Smooth muscle cell (in vitro differentiated cells): ENCODE measurements around the gene IFNAR2. TPM values are rescaled to one million over a fixed set of nuclear protein-coding genes. Genes with fewer than 3 reads are reported as not detected.
"Not testable (repeated sequence)": the region's sequence is repeated elsewhere in the genome, so short reads cannot be mapped to it uniquely, and the experiment has no call there.

ENCODE experiments used
- DNase-seq: peaks from one replicate; lab custom pipeline; 2025; ENCODE audit not compliant: unreplicated experiment; lab: John Stamatoyannopoulos, UW
- H2AFZ ChIP-seq: fragments of 200-600 bp; sonication (generic); 2 replicates; pipeline ENCODE4 v1.6.0; 2016; ENCODE audit warnings: antibody characterized with exemption, low read depth, mild to moderate bottlenecking
- H3F3A ChIP-seq: fragments of 200-600 bp; sonication (generic); 2 replicates; pipeline ENCODE4 v1.6.0; 2017; ENCODE audit warnings: antibody characterized with exemption, low read depth
- H3K27ac ChIP-seq: fragments of 200-600 bp; sonication (generic); 2 replicates; pipeline ENCODE4 v1.5.1; 2016; ENCODE audit warnings: low read depth, mild to moderate bottlenecking
- H3K27me3 ChIP-seq: fragments of 200-600 bp; sonication (generic); 2 replicates; pipeline ENCODE4 v1.6.1; 2016; ENCODE audit warnings: low read depth, mild to moderate bottlenecking
- H3K36me3 ChIP-seq: fragments of 200-600 bp; sonication (generic); 2 replicates; pipeline ENCODE4 v1.5.1; 2016; ENCODE audit warnings: low read depth
- H3K4me1 ChIP-seq: fragments of 200-600 bp; sonication (generic); 2 replicates; pipeline ENCODE4 v1.5.1; 2016; ENCODE audit warnings: low read depth
- H3K4me2 ChIP-seq: fragments of 200-600 bp; sonication (generic); 2 replicates; pipeline ENCODE4 v1.6.0; 2016; ENCODE audit warnings: mild to moderate bottlenecking
- H3K4me3 ChIP-seq: fragments of 200-600 bp; sonication (generic); 2 replicates; pipeline ENCODE4 v1.5.1; 2016; ENCODE audit warnings: mild to moderate bottlenecking
- H3K79me2 ChIP-seq: fragments of 200-600 bp; sonication (generic); 2 replicates; pipeline ENCODE4 v1.6.0; 2016; ENCODE audit warnings: low read depth, mild to moderate bottlenecking
- H3K9ac ChIP-seq: fragments of 200-600 bp; sonication (generic); 2 replicates; pipeline ENCODE4 v1.6.0; 2016; ENCODE audit warnings: low read depth
- H3K9me3 ChIP-seq: fragments of 200-600 bp; sonication (generic); replicated peaks from 2 replicates; pipeline ENCODE4 v1.5.1; 2016; ENCODE audit warnings: low read depth
- H4K20me1 ChIP-seq: fragments of 200-600 bp; sonication (generic); 2 replicates; pipeline ENCODE4 v1.6.0; 2016; ENCODE audit warnings: low read depth
- CTCF ChIP-seq: fragments of 200-600 bp; sonication (generic); IDR thresholded peaks from 2 replicates; pipeline ENCODE4 v1.5.1; 2017; ENCODE audit warnings: borderline replicate concordance, mild to moderate bottlenecking, antibody characterized with exemption; ENCODE audit not compliant: insufficient read depth, poor library complexity, severe bottlenecking
- WGBS: methylation state at CpG from one replicate; pipeline ENCODE4 v1.1.7; 2016; ENCODE audit warnings: low lambda C conversion rate; 5-methylcytosine and 5-hydroxymethylcytosine counted together
- polyA plus RNA-seq: library from polyadenylated mRNA; unstranded; fragments of >200 nt; fragmentation: Nextera tagmentation; extraction: Ambion mirVana; gene quantifications from 2 replicates; pipeline ENCODE4 v1.2.1, GENCODE V29; 2016
- total RNA-seq: library from RNA; depleted of rRNA; stranded (reverse); fragments of >200 nt; gene quantifications from 2 replicates; pipeline ENCODE4 v1.2.3, GENCODE V29; 2014

IFNAR2 gene
- total and polyA plus RNA-seq, 2 experiments from 2014 or later: 30.7 to 33.2 TPM

- Histone ChIP-seq H3K4me3 (no peak overlapping the region), H3K79me2 (no peaks in the 10 kb centered on the region), H3K4me2 (no peak overlapping the region), H3K4me1 (no peaks in the 10 kb centered on the region), H3K36me3 (no peaks in the 10 kb centered on the region), H3K27me3 (no peaks in the 10 kb centered on the region), H2AFZ (no peak overlapping the region), H3K9me3 (no peaks in the 10 kb centered on the region), H3F3A (no peaks in the 10 kb centered on the region), H4K20me1 (no peaks in the 10 kb centered on the region), H3K9ac (no peak overlapping the region), H3K27ac (no peak overlapping the region)
- no peak for TF ChIP-seq CTCF
- 97% methylated on average over 3 of the region's 3 CpGs for WGBS
- DNase-seq: no peak
Measured at GRCh38 chr21:33219954-33220353, 9.8 kb upstream of the IFNAR2 start.

GRCh38 chr21:33225376-33225775 lies 4.4 kb upstream of the IFNAR2 start:
- H2AFZ ChIP-seq, H3K9ac ChIP-seq, H3K27ac ChIP-seq, H3K27me3 ChIP-seq, H3F3A ChIP-seq, H3K4me2 ChIP-seq, DNase-seq, H3K4me1 ChIP-seq, H3K4me3 ChIP-seq, H4K20me1 ChIP-seq, H3K9me3 ChIP-seq, H3K36me3 ChIP-seq, H3K79me2 ChIP-seq: not testable (repeated sequence)
- WGBS: 97% methylated on average over 3 of the region's 3 CpGs

GRCh38 chr21:33228455-33228854 lies 1.3 kb upstream of the IFNAR2 start:
- H3F3A ChIP-seq: peaks cover 7% of the 10 kb centered on the region
- no peak for TF ChIP-seq CTCF
- WGBS: 69% methylated on average over 3 of the region's 3 CpGs

DNA sequence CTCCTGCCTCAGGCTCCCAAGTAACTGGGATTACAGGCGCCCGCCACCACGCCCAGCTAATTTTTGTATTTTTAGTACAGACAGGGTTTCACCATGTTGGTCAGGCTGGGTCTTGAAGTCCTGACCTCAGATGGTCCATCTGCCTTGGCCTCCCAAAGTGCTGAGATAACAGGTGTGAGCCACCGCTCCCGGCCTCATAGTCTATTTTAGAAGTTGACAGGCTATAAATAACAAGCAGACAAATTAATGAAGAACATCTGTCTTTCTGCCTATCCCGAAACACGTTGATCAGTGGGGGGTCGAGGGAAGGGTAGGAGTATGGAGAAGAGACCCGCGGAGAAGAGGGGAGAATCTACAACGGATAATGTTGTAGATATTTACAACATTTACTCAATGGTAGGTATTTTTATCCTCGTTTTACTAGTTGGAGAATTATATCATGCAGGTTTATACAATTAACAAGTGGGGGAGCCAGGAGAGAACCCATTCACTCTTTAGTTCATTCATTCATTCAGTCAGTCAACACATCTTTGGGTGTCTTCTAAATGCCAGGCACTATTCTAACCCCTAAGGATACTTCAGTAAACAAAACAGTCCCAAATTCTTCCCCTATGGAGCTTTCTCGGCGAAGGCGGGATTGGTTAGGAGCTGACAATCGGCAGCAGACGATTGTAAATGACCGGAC lies 497 bp upstream of the IFNAR2 start:
- DNase-seq: no peak
- Histone ChIP-seq H3F3A (peaks cover 7% of the 10 kb centered on the region), H3K4me3 (peak overlapping the region; percentile 99), H2AFZ (peak overlapping the region; percentile 85), H3K36me3 (no peaks in the 10 kb centered on the region), H3K79me2 (peaks cover 44% of the 10 kb centered on the region), H3K27ac (no peak overlapping the region), H3K4me2 (peak overlapping the region; percentile 96), H3K9ac (no peak overlapping the region), H4K20me1 (peaks cover 20% of the 10 kb centered on the region), H3K27me3 (no peaks in the 10 kb centered on the region), H3K4me1 (peaks cover 27% of the 10 kb centered on the region), H3K9me3 (no peaks in the 10 kb centered on the region)
- TF ChIP-seq CTCF: no peak
- WGBS: 45% methylated on average over 18 of the region's 18 CpGs

More at GRCh38 chr21:33228455-33228854, 1.3 kb upstream of the IFNAR2 start:
- H3K27ac ChIP-seq: no peak overlapping the region
- peaks cover 27% of the 10 kb centered on the region for H3K4me1 ChIP-seq
- H3K27me3 ChIP-seq: no peaks in the 10 kb centered on the region
- H3K9me3 ChIP-seq: no peaks in the 10 kb centered on the region
- H3K36me3 ChIP-seq: no peaks in the 10 kb centered on the region
- H4K20me1 ChIP-seq: peaks cover 19% of the 10 kb centered on the region
- no peak overlapping the region for H3K4me2 ChIP-seq
- peaks cover 36% of the 10 kb centered on the region for H3K79me2 ChIP-seq
- H3K4me3 ChIP-seq: no peak overlapping the region
- H3K9ac ChIP-seq: no peak overlapping the region
- DNase-seq: no peak
- H2AFZ ChIP-seq: no peak overlapping the region
